Renal pelvis (tissue), 4 donors: Measurements from ENCODE around the gene TIPIN. TPM values are rescaled to one million over a fixed set of nuclear protein-coding genes. Genes with fewer than 3 reads are reported as not detected.
"Not testable (repeated sequence)": the region's sequence is repeated elsewhere in the genome, so short reads cannot be mapped to it uniquely, and the experiment has no call there.

Experiments used
- DNase-seq: peaks from one replicate; pipeline ENCODE4 v3.0.0-alpha.2; 2013
- polyA plus RNA-seq, 3 donors: library from polyadenylated mRNA; unstranded; fragments of 120-200 nt; gene quantifications; one replicate each; pipeline ENCODE4 v1.2.1, GENCODE V29; 2013; ENCODE audit not compliant: insufficient read length in 3 of 3

Gene TIPIN
- polyA plus RNA-seq, 3 donors, result 16.0 to 20.7 (median 17.4) TPM

- no peak for DNase-seq
Measured at GRCh38 chr15:66306381-66306780, 50.1 kb downstream of the TIPIN start.

- not testable (repeated sequence) for DNase-seq
Measured at GRCh38 chr15:66304425-66304824, 52.1 kb downstream of the TIPIN start.

- no peak for DNase-seq
Measured at GRCh38 chr15:66302489-66303278, 53.8 kb downstream of the TIPIN start.

GRCh38 chr15:66298803-66299251 lies 57.7 kb downstream of the TIPIN start:
- DNase-seq, result no peak

GRCh38 chr15:66296186-66296585 lies 60.3 kb downstream of the TIPIN start:
- no peak for DNase-seq

GRCh38 chr15:66294932-66295235 lies 61.6 kb downstream of the TIPIN start:
- DNase-seq, result no peak

GRCh38 chr15:66294157-66294931 lies 62.1 kb downstream of the TIPIN start:
- DNase-seq, result no peak

- DNase-seq, result peak; percentile 43
Measured at GRCh38 chr15:66293419-66294156, 62.9 kb downstream of the TIPIN start, which contains the start of gene DIS3L. TSS of gene DIS3L (plus strand) at chr15:66293568. CDS start at chr15:66293597, 29 bp downstream.

- DNase-seq, result no peak
Measured at GRCh38 chr15:66292571-66293418, 63.7 kb downstream of the TIPIN start.

GRCh38 chr15:66291816-66292570 lies 64.5 kb downstream of the TIPIN start:
- DNase-seq, result no peak

- no peak for DNase-seq
Measured at GRCh38 chr15:66290518-66290917, 66.0 kb downstream of the TIPIN start.

GRCh38 chr15:66290007-66290406 lies 66.5 kb downstream of the TIPIN start:
- no peak for DNase-seq

GRCh38 chr15:66288551-66289185 lies 67.8 kb downstream of the TIPIN start:
- no peak for DNase-seq

GRCh38 chr15:66288093-66288492 lies 68.4 kb downstream of the TIPIN start:
- DNase-seq, result no peak

GRCh38 chr15:66287461-66288057 lies 68.9 kb downstream of the TIPIN start:
- no peak for DNase-seq
